Astrocyte of the cerebellum (primary cell): ENCODE measurements around the gene LHX4.
A peak's percentile ranks its signal among the peaks of the same experiment; 100 is the strongest.

Experiments used
- DNase-seq: peaks from one replicate; pipeline ENCODE4 v3.0.0-alpha.2; 2011; ENCODE audit warnings: low read depth
- H3K4me3 ChIP-seq: 2 replicates; pipeline ENCODE4 v1.5.1; 2011; ENCODE audit warnings: mild to moderate bottlenecking, low read depth, low read length, moderate library complexity
- in situ Hi-C: cut with HindIII; loops from 2 replicates; pipeline ENCODE4 v1.10.0; 2017; ENCODE audit warnings: low sequenced_read_pairs
- TF ChIP-seq, protein P1 (sequence below): IDR thresholded peaks from 2 replicates; pipeline ENCODE4 v1.5.1; 2012; ENCODE audit warnings: low read length, low read depth, moderate library complexity, mild to moderate bottlenecking; ENCODE audit errors: missing control alignments

LHX4 gene

DNA sequence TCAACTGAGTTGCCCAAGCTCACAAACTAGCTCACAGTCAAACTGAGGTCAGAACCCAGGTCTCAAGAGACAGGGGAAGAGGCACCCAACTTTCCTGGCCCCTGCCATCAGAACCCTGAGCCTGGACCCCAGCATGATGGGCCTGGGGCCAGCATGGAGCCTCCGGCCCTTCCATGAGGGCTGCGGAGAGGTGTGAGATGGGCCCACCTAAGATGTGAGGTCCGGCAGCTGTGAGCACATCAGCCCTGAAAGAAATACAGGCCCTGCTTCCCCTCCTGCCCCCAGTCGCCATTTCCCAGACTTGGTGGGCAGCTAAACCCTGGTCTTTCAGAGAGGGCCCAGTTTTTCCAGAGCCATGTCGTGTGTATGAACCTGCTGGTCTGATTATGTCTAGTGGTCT, 44.8 kb upstream of the LHX4 start:
- in situ Hi-C loops, result loop anchor here (25.0 kb wide), 1 partner anchor 302 kb away; no protein-coding TSS in a partner anchor
- DNase-seq, result no peak
- TF ChIP-seq, protein P1, sequence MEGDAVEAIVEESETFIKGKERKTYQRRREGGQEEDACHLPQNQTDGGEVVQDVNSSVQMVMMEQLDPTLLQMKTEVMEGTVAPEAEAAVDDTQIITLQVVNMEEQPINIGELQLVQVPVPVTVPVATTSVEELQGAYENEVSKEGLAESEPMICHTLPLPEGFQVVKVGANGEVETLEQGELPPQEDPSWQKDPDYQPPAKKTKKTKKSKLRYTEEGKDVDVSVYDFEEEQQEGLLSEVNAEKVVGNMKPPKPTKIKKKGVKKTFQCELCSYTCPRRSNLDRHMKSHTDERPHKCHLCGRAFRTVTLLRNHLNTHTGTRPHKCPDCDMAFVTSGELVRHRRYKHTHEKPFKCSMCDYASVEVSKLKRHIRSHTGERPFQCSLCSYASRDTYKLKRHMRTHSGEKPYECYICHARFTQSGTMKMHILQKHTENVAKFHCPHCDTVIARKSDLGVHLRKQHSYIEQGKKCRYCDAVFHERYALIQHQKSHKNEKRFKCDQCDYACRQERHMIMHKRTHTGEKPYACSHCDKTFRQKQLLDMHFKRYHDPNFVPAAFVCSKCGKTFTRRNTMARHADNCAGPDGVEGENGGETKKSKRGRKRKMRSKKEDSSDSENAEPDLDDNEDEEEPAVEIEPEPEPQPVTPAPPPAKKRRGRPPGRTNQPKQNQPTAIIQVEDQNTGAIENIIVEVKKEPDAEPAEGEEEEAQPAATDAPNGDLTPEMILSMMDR, result no peak
- H3K4me3 ChIP-seq, result no peak overlapping the region

DNA sequence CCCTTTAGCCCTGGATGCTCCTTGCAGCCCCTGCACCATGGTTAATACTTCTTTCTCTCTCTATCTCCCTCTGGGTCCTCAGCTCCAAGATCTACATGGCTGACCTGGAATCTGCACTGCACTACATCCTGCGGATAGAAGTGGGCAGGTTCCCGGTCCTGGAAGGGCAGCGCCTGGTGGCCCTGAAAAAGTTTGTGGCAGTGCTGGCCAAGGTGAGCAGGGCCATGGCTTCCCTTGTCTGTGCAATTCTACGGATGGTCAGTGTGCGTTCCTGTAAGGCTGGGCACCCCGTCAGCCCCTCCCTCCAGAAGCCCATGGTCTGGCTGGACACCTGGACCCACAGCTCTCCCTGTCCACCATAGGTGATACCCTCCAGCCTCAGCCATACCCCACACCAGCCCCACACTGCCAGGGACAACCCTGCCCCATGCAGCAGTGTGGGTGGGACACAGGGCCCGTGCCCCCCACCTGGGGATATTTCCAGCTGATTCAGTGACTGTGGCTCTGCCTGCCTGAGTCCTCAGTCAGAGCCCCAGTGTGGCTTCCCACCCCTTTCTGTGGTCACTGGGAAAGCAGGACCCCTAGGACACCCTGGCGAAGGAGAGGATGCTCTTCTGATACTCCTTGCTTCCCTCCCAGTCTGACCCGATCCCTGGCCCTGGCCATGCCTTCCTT, 44.0 kb upstream of the LHX4 start:
- in situ Hi-C loops, result loop anchor here (25.0 kb wide), 1 partner anchor 301 kb away; no protein-coding TSS in a partner anchor
- DNase-seq, result no peak
- H3K4me3 ChIP-seq, result no peak overlapping the region
- TF ChIP-seq, protein P1, result no peak

DNA sequence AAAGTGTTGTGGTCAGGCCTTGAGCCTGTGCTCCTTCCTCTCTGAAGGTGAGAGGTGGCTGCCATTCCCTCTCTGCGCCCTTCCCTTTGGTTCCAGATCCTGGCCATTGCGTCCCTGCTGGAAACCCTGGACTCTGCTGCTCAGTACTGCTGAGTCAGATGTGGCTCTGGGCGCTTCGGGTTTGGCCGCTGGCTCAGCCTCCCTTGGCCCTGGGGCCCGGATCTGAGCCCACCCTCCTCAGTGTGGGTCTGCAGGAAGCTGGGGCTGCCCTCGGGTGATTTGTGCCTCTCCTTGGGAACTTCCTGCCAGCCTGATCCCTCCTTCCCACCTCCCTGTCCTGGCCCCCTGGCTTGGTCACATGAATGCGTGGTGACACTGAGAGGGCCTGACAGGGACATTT, 43.2 kb upstream of the LHX4 start:
- no peak overlapping the region for H3K4me3 ChIP-seq
- TF ChIP-seq, protein P1, result no peak
- in situ Hi-C loops, result loop anchor here (25.0 kb wide), 1 partner anchor 300 kb away; no protein-coding TSS in a partner anchor
- DNase-seq, result no peak

DNA sequence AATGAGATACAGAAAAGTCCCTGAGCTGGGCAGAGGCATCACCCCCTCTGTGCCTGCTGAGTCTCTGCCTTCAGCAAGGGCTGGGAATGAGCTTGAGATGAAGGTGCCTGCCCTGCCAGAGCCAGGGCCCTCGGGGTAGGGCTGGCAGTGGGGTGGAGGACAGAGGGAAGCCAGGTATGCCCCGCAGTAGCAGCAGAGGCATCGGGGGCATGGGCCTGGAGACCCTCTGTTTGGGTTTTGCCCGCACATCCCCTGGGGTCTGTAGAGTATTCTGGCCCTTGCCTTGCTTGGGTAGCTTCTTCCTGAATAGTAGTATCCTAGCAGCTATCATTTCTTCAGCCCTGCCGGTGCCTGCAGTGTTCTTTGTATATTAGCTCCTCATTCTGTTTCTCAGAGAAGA, 42.4 kb upstream of the LHX4 start:
- TF ChIP-seq, protein P1, result no peak
- no peak for DNase-seq
- H3K4me3 ChIP-seq, result no peak overlapping the region
- in situ Hi-C loops, result loop anchor here (25.0 kb wide), 1 partner anchor 300 kb away; no protein-coding TSS in a partner anchor

DNA sequence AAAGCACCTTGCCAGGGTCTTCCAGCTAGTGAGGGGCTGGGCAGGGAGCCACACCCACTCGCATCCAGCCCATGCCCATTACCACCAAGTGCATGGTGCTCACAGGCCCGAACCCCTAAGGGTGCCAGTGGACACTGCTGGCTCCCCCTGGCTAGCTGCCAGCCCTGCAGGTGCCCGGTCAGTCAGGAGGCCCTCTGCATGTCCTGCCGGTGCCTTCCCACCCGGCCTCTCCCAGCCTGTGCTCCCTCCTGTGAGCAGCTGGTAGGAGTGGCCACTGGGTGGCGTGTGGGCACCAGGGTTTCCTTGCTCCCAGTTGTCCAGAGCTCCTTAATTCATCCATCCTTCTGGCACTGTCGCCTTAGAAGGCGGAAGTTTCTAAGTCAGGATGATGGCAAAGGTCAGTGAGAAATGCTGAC, 42.0 kb upstream of the LHX4 start:
- TF ChIP-seq, protein P1, result peak; percentile 81
- in situ Hi-C loops, result loop anchor here (25.0 kb wide), 1 partner anchor 299 kb away; no protein-coding TSS in a partner anchor

DNA sequence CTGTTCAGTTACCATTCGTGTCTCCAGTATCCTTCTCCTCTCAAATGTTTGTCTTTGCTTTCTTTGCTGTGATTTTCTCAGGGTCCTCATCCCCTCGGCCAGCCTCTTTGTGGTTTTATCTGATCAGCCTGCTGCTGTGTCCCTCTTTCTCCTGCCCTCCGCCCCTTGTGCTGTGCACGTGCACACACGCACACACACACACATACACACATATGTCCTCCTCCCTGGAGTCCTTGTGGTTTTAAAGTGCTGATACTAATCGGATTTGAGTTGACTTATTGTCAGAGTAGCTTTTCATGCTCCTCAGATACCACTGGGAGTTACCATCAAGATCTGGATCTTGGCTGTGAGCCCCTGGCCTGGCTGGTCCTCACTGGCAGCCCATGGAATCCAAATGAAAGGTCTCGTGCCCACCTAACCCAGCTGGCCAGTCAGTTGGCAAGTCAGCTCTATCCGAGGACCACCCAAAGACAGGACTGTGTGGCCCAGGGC, 41.3 kb upstream of the LHX4 start:
- TF ChIP-seq, protein P1, result no peak
- in situ Hi-C loops, result loop anchor here (25.0 kb wide), 1 partner anchor 299 kb away; no protein-coding TSS in a partner anchor
- no peak for DNase-seq
- no peak overlapping the region for H3K4me3 ChIP-seq

More for the DNA sequence above, 42.0 kb upstream of the LHX4 start:
- H3K4me3 ChIP-seq, result no peak overlapping the region
- DNase-seq, result peak; percentile 38
